GM19455 (cell line): ENCODE data around the gene GRIK1.
"Not testable (repeated sequence)": the region's sequence is repeated elsewhere in the genome, so short reads cannot be mapped to it uniquely, and the experiment has no call there.

Source experiments
- ATAC-seq: cut with Tn5 transposase; IDR thresholded peaks from one replicate; pipeline ENCODE4 v1.9.1; 2021; ENCODE audit not compliant: unreplicated experiment

GRIK1 gene

DNA sequence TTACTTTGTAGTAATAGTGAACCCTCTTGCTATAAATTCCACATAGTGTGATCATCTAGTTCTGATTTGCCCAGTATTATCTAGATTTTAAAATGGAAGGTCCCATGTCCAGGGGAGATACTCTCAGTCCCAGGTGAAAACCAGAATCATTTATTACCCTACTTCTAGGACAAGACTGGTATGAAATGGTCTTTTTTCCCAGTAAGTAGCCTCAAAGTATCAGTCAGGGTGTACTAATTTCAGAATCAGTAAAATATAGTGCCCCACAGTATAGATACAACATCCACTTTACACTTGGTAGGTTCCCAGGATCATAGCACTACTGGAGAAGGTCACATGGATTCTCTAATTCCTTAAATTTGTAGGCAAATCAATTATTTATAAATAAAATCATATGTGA, 318.3 kb downstream of the GRIK1 start:
- no peak for ATAC-seq

DNA sequence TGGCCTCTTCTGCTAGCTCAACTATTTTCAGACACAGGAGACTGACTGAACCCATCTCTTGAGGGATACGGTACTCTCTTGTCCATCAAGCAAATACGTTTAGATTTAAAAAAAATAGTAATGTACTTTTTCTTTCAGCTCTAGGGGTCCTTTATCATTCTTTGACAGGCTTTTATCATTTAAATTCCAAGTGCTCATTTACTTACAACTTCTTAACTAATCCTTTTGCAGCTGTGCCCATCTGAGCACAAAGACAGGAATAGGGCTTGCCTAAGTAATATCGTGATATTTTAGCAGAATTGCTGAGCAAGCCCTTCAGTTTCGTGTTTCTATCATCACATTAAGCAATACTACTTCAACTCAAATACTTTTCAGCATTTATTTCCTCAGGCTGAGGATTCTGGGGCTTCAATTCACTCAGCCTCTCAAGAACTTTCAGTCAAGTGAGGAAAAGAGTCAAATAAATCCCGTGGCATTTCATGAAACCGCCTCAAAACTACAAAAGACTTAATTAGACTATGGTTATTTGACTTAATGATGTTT, 323.5 kb downstream of the GRIK1 start:
- ATAC-seq = no peak

- no peak for ATAC-seq
Measured at GRCh38 chr21:29613877-29614276, 325.9 kb downstream of the GRIK1 start.

GRCh38 chr21:29613021-29613420, 326.8 kb downstream of the GRIK1 start:
- ATAC-seq = no peak

DNA sequence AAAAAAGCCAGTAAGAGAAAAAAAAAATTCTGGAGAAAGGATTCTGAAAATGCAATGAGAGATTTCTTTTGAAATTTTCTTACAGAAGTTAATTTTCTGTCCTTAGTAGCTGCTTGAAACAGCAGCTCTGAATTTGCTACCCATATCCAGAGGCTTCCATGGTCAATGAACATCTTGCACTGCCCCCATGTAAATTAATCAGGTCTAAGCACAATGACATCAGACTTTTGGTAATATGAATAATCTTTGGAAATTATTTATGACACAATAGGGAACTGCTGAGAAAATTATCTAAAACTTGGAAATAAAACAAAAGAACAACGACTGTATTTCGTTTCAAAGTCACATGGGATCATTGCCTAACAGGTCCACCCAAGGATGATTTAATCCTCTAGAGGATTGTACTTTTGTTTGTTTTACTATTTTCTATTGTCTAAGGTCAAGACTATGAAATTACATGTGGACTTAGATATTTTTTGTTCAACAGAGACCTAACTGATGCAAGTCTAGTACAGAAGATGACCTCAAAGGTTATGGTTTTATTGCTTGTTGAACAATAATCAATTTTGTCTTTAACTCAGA, 328.9 kb downstream of the GRIK1 start:
- ATAC-seq = no peak

DNA sequence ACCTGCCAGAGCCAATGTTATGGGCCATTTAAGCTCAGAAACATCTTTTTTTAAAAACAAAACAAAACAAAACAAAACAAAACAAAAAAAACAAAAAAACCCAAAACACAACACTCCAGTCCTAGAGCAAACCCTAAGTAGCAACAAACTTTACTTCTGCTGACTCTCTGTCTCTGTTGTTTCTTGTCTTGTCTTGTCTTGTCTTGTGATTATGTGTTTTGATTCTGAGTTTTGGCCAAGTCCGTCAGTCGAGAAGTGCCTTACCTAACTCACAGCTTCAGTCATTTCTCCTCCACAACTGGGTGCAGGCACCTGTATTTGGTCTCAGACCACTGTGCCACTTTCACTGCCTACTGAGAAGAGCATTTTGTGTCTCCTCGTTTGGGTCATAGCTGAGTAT, 333.2 kb downstream of the GRIK1 start:
- ATAC-seq = no peak

DNA sequence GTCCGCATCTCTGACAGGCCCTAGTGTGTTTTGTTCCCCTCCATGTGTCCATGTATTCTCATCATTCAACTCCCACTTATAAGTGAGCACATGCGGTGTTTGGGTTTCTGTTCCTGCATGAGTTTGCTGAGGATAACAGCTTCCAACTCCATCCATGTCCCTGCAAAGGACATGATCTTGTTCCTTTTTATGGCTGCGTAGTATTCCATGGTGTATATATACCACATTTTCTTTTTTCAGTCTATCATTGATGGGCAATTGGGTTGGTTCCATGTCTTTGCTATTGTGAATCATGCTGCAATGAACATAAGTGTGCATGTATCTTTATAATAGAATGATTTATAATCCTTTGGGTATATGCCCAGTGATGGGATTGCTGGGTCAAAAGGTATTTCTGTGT, 334.6 kb downstream of the GRIK1 start:
- not testable (repeated sequence) for ATAC-seq

- no peak for ATAC-seq
Measured at GRCh38 chr21:29604076-29604475, 335.7 kb downstream of the GRIK1 start.

DNA sequence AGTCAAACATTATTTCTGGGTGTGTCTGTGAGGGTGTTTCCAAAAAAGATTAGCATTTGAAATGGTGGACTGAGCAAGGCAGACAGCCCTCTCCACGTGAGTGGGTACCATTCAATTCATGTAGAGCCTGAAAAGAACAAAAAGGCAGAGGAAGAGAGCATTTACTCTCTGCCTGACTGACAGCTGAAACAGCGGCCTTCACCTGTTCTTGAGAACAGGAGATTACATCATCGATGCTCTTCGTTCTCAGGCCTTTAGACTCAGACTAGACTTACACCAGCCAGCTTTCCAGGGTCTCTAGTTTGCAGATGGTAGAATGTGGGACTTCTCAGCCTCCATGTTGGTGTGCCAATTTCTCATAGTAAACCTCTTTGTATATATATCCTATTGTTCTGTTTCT, 338.7 kb downstream of the GRIK1 start:
- no peak for ATAC-seq

DNA sequence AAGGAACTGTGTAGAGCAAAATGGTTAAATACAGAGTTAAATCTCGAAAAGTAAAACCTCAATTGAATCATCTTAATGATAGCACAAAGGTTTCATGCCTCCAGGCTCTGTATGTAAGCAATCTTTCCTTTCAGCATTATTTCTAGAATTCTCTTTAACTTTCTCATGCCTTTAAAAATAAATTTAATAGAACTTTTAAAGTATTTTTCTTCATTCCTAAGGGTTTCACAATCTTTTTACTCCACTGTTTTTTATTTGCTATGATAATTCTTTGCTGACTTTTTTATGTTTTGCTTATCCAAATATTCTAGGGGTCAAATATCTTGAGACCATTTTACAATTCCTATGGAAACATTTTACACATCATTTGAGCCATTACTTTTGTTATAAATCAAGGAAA, 353.1 kb downstream of the GRIK1 start:
- no peak for ATAC-seq

- no peak for ATAC-seq
Measured at GRCh38 chr21:29585462-29585861, 354.3 kb downstream of the GRIK1 start.

DNA sequence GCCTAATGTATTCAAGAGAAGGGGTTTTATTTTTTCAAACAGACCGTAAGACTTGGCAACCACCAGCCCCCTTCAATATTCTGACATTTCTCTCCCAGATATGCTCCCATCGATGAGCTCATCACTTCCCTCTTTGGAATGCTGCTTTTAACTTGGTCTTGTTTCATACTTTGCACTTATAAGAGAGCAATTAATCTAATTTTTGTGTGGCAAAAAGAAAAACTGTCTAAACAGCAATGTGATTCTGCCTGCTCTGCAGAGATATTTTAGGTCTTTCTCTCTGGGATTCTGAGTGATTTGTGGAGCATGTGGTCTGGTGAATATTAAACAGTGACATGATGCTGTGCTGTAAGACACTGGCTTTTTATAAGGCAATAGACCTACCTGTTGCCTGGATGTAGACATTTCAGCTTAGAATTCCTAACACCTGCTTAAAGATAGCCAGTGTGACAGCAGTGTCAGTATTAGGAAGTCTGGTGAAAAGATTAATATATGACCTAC, 356.3 kb downstream of the GRIK1 start:
- ATAC-seq = no peak

DNA sequence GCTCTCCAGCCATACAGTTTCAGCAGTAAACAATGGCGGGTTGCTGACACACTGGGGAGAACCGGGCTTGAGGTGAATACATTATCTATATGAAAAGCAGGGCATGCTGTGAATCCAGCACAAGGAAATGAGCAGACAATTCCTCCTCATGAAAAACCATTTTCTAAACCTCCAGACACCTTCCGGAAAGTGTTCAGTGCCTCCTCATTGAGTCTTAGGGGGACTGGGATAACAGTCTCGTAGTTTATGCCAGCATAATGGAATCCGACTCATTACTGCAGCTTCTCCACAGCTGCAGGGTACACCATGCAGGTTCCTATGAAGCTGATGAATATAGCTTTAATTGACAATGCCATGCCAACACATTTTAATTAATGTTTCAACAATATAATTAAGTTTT, 356.9 kb downstream of the GRIK1 start:
- ATAC-seq = no peak

DNA sequence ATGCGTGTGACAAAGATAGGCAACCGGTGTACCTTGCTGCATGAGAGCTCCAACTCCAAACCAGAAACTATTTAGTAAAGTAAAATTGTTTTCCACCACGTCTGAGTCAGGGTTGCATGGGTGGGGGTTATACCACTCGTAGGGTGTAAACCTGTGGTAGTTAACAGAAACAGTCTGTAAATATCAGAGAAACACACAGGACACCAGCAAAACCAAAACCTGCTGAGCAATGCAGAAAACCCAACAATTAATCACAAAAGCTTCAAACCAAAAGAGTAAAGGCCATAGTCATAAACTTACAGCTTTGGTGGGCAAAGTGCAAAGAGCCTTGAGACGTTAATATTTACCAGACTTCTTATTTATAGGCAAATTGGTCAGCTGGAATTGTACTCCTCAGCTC, 358.4 kb downstream of the GRIK1 start:
- no peak for ATAC-seq

DNA sequence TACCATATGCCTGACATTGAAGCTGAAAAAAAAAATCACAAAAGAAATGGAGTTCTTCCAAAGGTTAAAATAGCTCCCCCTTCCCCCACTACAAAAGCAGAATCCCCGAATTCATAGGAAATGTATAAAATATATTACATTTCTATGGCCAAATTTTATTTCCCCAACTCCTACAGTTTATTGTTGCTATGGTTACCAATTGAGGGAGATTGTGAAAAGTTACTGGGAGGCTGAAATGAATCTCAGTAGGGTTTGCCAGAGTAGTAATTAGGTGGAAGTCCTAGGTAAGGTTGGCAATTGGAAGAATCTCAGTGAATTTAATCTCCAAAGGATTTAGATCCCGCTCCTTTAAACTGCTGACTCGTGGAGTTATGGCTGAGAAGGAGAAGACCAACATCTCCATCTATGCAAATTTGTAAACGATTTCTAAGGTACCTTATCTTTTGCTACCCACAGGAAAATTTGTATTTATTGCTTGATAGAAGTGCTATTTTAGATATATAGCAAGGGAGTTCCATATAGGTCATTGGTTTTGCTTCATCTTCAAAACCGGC, 359.0 kb downstream of the GRIK1 start:
- no peak for ATAC-seq

DNA sequence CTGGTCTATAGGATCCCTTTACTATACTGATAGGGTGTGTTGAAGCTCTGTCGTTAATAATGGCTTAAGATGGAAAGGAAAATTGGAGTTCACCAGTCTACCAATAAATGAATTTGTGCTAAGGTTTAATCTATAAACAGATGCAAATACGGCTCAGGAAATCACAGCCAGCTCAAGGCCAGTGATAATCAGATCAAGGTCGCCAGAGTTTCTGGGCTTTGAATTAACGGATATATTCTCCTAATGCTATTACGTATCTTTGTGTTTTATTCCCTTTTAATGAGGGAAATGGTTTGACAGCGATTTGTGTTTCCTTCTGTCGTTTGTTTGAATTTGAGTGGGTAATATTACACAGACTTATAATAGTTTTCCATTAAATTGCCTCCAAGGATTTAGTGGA, 361.5 kb downstream of the GRIK1 start:
- ATAC-seq = no peak

DNA sequence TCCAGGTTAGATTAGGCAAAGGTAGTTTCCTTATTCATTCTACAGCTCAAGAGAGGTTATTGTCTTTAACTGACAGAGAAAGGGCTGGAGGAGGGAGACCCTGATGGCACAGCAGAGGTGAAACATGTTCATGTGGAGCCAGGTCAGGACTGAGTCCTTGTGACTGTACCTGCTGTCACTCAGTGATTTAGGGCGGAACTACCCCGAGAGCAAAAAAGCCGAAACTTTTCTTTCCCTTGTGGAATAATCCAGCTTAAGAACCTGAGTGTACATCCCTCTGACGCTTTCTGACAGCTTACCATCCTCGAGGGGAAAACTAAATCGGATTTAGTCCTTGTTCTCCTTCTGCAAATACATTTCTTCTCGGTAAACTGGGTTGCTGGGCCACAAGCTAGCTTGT, 367.8 kb downstream of the GRIK1 start:
- no peak for ATAC-seq

GRCh38 chr21:29568020-29568697, 371.6 kb downstream of the GRIK1 start:
- no peak for ATAC-seq

GRCh38 chr21:29557931-29558725, 381.7 kb downstream of the GRIK1 start:
- no peak for ATAC-seq

- ATAC-seq = no peak
Measured at GRCh38 chr21:29557200-29557599, 382.6 kb downstream of the GRIK1 start.

DNA sequence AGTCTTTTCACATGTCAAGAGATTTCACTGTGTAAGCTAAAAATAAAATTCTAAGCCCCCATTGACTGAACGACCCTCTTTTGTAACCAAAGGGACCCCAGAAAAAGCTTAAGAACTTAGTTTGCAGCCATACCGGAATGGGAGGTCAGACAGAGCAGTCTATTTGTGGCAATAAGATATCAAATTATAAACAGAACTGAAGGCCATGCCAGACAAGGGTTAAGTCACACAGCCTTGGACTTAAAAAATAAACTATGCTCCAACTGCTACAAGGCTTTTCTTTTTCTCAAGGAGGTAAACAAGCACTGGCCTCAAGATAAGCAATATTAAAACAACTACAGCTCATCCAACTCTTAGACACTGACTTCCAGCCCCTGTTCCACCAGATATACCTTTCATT, 384.2 kb downstream of the GRIK1 start:
- no peak for ATAC-seq

DNA sequence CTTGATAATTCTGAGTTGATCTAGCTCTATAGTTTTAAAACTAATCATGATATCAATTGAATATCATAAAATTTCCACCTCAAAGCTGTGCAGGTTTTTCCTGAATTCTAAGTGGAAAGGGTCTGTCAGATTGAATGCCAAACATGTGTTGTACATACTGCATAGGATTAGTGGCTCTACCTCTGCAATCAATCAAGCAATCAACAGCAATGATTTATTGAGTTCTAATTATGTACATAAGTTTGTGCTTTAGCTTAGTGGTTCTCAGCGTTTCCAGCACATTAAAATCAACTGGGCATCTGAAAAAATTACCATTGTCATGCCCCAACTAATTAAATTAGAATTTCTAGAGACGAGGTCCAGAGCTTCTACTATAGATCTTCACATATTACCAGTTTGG, 389.6 kb downstream of the GRIK1 start:
- no peak for ATAC-seq
